ENCODE measurements around the gene KY.

The KY gene

DNA sequence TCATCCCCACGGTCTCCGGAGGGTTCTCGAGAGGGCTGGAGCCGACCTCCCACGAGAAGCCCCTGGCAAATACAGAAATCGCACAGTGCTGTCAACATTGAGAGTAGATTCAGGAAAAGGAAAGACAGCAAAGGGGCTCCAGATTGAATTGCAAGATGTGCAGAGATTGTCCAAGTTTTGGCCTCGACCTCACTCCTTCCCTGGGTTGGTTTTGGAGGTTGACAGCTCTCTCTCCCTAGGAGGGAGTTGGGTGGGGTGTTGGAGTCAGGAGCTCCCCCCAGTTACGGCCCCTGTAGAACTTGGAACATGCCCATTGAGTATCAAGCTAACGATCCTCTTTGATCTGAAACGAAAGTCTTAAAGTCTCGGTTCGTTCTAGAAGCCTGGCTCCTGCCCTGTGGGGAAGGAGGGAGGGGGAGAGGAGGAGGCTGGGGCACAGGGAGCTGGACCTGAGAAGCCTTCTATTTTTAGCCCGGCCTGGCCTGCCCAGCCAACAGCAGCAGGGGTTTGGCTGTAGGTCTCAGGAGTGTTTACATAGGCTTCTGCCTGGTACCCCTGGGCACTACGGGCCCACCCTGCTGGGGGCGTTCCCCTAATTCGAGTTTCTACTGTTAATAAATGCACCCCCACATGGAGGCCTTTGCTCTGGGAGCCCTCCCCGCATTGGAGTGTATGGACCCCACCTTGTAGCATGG lies 672 bp upstream of the KY start:
- TF ChIP-seq, protein P1, sequence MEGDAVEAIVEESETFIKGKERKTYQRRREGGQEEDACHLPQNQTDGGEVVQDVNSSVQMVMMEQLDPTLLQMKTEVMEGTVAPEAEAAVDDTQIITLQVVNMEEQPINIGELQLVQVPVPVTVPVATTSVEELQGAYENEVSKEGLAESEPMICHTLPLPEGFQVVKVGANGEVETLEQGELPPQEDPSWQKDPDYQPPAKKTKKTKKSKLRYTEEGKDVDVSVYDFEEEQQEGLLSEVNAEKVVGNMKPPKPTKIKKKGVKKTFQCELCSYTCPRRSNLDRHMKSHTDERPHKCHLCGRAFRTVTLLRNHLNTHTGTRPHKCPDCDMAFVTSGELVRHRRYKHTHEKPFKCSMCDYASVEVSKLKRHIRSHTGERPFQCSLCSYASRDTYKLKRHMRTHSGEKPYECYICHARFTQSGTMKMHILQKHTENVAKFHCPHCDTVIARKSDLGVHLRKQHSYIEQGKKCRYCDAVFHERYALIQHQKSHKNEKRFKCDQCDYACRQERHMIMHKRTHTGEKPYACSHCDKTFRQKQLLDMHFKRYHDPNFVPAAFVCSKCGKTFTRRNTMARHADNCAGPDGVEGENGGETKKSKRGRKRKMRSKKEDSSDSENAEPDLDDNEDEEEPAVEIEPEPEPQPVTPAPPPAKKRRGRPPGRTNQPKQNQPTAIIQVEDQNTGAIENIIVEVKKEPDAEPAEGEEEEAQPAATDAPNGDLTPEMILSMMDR (conservative IDR thresholded peaks at IDR 0.05), result no peak
- H3K27ac ChIP-seq, result no peak overlapping the region

DNA sequence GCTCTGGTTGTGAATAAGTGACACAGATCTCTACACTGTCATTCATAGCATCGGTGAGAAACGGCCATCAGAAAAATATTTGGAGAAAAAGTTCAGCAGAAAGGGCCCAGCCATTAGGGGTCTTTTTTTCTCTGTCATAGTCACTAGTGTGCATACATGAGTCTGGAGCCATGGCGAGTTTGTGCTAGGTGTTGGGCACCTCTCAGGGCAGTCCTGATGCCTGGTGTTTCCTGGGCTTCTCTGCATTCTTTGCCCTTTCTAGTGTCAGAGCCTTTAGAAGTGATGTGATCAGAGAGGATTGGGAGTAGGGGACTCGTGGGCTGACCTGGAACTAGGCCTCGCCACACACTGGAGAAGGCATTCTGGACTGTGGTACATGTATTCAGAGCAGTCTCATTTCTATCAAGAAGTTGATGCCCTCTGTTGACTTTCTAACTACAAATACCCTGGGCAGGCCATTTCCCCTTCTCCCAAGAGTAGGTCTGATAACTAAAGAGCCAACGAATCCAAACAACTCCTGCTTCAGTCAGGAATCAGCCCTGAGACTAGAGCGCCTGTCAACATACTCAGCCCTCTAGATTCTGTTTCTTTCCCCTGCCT lies 1.6 kb downstream of the KY start:
- TF ChIP-seq, protein P1 (conservative IDR thresholded peaks at IDR 0.05), result no peak
- H3K27ac ChIP-seq, result no peak overlapping the region

DNA sequence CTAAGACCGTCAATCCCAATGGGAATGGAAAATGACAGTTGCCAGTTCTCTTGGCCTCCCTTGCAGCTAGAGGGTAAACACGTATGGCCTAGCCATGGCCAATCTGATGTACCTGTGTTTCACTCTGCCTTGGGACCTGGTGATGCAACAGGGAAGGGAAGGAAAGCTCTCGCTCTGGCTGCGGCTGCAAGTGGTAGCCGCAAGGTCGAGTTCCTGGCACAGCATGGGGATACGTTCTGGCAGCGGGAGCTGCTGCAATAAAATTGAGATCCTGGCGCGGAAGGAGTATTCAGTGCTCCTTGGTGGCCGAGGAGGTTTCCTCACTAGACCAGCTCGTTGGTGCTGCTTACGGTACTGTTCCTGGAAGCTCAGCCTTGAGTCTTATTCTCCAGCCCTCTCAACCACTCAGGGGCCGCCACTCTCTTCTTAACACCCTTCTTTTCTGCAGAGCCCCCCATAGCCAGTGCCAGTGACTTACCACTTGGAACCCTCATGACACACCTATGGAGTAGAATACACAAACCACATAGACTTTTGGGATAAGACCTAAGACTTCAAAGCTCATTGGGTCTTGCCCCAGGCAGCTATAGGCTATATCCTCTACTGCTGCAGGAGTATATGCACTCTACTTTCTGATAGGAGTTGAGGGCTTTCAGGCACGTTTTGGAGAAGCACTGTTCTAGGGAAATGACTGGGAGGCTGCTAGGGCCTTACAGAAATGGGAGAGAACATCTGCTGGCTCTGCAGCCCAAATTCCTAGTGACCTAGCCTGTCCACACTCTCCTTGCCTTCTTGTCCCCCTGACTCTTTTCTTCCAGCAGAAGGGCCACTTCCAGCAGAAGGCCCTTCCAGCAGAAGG lies 2.7 kb downstream of the KY start:
- H3K27ac ChIP-seq, result no peak overlapping the region
- TF ChIP-seq, protein P1 (conservative IDR thresholded peaks at IDR 0.05), result no peak

DNA sequence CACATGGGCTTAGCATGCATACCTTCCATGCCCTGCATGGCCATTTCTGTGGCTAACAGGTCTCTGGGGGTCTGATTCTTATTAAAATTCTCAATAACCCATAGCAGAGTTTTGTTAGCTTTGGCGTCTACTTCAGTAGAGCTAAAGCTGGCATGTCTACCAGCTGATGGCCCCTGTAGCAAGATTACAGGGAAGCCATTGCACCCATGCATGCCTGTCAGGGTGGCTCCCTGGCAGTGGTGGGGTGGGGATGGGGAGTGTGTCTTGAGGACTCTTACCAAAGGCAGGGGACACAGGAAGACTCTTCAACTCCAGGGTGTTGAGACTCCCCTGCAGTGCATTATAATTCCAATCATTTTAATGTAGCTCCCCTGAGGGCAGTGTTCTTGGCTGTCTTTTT lies 4.7 kb downstream of the KY start:
- TF ChIP-seq, protein P1 (conservative IDR thresholded peaks at IDR 0.05), result no peak
- no peak overlapping the region for H3K27ac ChIP-seq

DNA sequence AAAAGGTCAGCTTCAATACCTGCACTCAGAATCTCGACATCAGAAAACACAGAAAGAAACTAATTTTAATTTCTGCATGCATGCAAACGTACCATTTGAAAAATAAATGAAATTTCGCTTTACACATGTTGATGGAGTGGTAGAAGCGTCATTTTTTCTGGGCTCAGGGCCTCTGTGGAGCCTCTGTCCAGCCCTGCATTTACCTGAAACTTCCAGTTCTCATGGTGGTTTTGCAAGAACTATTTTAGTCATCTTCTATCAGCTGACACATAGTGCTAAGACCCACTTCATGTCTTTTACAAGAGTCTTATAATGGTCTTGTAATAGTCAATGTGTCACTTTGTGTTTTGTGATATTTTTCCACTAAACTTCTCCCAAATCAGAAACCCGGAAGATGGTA lies 5.3 kb downstream of the KY start:
- no peak overlapping the region for H3K27ac ChIP-seq
- TF ChIP-seq, protein P1 (conservative IDR thresholded peaks at IDR 0.05), result no peak

DNA sequence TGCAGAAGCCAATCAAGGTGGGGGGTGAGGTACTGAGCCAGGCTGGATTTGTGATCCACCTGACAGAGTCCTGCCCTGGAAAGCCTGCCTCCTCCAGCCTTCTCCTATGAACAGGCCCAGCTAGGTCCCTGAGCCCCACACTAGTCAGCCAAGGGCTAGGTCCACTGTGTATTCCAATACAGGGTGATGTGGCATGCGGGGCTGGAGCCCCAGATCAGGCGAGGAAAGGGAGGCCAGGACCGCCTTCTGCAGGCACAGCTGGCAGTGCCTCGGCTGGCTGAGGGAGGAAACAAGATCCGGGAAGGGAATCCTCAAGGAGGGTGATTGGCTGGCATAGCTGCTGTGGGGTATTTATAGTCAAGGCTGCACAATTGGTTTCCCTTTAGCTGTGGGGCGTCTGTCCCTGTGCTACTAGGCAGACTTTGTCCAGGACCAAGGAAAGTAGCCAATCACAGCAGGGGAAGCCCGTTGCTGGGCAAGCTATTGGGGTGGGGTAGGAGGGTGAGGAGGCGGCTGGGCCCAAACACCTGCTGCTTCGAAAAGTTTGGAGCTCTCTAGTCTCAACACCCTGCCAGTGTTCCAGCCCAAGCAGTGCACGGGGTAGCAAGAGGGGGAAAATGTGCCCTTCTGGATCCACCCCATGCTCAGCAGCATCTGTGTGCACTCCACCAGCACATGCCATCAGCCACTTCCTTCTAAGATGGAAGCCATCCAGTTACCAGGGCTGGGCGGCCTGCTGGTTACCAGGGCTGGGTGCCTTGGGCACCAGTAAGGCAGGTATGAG lies 5.9 kb downstream of the KY start:
- TF ChIP-seq, protein P1 (conservative IDR thresholded peaks at IDR 0.05), result no peak
- H3K27ac ChIP-seq, result no peak overlapping the region

All from VCaP (cell line).